HG02610 (cell line): ENCODE data around the gene FLNB.
A peak's percentile ranks its signal among the peaks of the same experiment; 100 is the strongest.

Source experiments
- ATAC-seq: cut with Tn5 transposase; IDR thresholded peaks from one replicate; pipeline ENCODE4 v1.9.1; 2021; ENCODE audit warnings: mild to moderate bottlenecking, moderate library complexity; ENCODE audit not compliant: unreplicated experiment

FLNB gene

DNA sequence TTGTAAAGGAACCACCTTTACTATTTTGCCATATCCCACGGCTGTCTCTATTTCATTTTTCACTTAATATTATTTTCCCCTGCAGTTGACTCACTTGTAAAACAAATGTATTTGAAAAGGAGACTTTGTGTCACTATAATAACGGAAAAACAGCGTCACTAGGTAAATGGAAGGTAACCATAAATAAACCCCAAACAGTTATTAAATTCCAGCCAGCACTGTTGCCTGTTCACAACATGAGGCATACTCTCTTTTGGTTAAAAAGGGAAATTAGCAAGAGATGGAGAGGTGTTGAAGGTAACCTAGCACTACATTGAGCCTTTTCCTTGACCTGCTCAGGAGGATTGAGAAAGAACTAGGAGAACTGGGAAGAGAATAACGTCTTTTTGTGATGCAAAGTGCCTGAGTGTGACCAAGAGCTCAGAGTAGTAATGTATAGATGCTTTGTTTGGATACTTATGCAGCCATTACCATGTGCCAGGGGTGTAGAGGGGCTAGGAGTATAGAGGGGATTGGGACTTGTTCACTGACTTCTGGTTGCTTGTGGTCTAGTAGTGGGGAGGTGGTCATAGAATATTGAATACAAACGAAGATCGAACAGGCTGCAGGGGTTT lies 19.6 kb downstream of the FLNB start:
- no peak for ATAC-seq

DNA sequence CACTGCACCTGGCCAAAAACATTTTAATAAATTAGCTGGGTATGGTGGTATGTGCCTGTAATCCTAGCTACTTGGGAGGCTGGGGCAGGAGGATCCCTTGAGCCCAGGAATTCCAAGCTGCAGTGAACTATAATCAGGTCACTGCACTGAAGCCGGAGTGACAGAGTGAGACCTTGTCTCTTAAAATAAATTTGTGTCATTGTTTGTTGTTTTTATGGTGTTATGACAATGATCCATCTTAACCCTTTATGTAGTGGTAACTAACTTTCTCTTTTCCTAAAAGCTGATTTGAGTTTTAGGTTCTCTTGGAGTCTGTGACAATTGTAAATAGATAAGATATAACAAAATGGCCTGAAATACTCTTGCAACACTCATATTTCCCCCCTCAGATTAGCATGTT lies 20.7 kb downstream of the FLNB start:
- ATAC-seq = no peak

DNA sequence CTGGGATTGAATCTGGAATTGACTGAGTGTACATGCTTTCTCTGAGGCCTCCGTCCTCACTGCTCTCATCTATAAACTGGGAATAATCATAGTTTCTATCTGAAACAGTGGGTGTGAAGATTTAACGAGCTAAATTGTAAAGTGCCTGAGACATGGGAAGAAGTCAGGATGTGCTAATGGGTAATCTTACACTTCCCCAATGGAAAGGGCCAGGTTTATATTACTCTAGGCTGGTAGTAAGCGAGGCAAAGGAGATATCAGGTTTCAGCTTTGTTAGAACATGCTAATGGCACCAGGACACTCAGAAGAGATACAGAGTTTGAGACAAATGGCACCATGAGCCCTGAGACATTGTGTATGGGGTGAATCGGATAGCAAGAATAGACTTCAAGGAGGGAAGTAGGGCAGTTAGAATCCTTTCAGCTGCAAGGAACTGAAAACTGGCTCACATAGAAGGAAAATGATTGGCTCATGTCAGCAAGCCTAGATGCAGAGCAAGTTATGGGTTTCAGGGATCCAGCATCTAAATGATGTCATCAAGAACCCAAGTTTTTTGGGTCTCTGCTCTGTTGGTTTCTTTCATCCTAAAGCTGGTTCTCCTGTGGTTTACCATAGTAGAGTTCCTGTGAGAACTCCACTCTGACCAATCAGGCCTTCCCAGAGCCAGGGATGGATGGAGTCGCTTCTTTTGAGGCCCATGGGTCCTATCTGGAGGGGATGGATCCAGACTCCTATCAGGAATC lies 21.8 kb downstream of the FLNB start:
- no peak for ATAC-seq

DNA sequence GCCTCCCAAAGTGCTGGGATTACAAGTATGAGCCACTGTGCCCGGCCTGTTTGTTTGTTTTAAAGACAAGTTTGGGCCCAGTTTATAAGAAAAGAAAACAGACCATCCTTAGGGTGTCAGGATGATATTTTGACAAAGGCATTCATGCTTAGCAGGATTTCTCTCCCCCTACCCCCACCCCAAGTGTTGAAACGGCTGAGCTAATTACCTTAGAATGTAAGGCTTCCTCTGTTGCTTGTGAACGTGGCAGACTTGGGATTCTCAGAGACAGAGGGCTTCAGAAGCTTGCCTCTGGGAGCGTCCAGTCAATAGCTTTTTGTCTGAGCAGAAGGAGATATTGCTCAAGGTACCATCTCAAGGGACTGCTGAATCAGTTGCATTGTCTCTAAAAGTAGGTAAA lies 24.0 kb downstream of the FLNB start:
- ATAC-seq = no peak

DNA sequence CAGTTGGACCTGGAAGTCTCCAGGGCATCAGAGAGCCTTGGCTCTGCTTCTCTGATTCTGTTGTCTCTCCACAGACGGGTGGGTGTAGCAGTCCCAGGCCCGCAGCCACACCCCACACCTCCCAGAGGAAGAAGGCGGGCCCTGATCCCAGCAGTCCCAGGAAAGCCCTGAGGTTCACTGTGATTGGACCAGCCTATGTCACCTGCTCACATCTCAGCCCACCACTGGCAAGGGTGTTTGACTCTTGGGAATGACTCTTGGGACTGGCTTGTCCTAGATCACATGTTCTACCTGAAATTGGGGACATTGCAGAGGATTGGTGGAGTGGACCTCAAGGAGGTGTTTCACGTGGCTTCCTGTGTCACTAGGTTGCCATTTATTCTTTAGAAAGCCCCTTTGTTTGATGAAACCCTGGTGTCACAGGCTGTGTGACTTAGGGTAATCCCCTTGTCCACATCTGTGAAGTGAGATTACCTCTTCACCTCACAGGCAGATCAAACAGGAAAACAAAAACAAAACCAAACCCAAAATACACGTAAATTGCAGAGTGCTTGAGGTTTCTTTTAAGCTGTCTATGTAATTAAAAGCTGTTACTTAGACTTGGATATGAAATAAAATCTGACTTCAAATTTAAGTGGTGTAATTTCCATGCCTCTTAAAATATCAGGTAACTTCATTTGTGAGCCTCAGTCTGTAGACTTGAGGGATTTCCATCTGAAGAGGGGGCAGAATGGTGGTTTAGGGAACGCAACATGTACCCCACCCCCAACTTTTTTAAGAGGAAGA lies 26.7 kb downstream of the FLNB start:
- ATAC-seq = peak; percentile 98

DNA sequence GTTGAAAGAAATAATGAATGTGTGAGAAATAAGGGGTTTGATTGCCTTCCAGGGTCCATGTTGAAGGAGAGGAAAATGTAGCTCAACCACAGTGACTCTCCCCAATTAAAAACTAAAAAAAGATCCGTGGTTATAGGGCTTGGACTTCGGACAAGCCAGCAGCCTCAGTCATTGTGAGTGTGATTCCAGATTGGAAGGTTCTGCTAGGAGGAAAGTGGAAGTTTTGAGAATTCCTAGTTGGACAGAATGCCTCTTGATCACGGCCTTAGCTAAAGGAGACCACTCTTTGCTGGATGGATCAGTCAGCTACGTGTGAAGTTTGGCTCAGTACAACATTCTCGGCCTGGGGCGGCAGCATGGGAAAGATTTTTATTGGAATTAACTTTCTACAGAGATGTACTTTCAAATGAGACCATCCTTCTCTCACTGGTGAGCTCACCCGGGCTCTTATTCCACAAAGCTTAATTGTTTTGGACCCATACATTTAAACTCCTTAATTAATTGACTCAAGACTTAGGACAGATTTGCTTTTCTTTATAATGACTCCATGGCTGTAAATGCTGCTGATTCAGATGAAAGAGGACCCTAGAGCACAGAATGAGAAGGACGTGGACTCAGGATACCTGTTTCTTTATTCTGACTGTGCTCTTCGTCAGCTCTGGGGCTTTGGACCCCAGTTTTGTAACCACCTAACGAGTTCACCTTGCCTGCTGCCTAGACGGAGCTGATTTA lies 27.5 kb downstream of the FLNB start:
- no peak for ATAC-seq

DNA sequence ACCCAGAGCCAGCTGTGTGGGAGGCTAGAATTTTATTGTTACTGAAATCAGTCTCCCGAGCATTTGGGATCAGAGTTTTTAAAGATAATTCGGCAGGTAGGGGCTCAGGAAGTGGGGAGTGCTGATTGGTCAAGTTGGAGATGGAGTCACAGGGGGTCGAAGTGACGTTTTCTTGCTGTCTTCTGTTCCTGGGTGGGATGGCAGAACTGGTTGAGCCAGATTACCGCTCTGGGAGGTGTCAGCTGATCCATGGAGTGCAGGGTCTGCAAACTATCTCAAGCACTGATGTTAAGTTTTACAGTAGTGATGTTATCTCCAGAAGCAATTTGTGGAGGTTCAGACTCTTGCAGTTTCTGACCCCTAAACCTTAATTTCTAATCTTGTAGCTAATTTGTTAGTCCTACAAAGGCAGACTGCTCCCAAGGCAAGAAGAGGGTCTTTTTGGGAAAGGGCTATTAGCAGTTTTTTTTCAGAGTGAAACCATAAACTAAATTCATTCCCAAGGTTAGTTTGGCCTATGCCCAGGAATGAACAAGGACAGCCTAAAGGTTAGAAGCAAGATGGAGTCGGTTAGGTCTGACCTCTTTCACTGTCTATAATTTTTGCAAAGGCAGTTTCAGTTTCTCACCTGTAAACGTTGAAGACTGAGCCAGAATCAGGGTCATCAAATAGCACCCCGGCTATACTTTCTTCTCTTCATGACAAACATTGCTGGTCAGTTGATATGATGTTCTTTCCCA lies 28.2 kb downstream of the FLNB start:
- ATAC-seq = no peak

DNA sequence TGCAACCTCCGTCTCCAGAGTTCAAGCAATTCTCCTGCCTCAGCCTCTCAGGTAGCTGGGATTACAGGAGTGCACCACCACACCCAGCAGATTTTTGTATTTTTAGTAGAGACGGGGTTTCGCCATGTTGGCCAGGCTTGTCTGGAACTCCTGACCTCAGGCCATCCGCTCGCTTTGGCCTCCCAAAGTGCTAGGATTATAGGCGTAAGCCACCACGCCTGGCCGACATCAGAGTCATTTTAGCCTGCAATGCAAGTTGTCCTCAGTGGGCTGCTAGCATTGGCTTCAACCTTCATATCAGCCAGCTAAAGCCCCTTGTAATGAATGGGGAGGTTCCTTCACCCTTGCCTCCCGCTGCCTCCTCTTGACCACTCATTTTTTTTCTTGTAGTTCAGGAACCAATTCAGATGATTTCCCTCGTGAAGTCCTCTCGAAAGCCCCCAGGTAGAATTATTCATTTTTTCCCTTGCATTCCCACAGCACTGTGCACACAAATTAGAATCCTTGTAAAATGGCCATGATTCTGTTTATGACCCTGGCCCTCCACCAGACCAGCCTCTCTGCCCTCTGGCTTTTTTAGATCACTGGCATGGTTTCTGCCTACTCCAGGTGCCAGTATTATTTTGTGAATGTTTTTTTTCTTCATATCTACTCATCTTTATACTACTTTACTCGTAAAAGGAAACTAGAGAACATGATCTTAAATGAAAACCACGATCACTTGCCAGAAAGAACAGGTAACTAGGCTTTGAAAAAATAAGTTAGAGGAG lies 29.1 kb downstream of the FLNB start:
- no peak for ATAC-seq

DNA sequence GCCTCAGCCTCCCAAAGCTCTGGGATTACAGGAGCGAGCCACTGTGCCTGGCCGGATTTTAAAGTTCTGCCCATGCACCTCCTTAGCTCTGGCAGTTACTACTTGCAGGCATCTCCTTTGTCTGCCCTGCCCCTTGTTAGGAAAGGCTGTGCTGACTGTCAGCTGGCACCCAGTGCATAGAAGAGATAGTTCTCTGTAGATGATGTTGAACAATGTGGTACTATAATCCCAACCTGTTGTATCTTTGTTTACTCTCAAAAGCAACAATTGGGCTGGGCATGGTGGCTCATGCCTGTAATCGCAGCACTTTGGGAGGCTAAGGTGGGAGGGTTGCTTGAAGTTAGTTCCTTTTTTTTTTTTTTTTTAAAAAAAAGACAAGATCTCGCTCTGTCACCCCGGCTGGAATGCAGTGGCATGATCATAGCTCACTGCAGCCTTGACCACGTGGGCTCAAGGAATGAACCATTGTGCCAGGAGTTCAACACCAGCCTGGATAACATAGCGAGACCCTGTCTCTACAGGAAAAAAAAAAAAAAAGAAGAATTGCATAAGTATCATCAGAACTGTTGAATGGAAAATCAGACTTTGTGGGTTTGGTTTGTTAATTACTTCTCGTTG lies 30.6 kb downstream of the FLNB start:
- ATAC-seq = no peak

DNA sequence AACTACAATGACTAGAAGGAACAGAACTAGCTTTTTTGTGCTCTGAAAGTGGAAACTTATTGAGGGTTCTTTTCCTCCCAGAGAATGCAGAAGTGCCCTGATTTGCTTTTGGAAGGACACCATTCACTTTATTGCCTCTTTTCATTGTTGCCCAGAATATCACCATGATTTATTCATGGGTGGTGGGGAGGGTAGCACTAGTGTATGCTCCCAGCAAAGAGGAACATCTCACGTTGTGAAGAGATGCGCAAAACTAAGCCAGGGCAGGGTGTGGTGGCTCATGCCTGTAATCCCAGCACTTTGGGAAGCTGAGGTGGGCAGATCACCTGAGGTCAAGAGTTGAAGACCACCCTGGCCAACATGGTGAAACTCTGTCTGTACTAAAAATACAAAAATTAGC lies 31.4 kb downstream of the FLNB start:
- ATAC-seq = no peak

DNA sequence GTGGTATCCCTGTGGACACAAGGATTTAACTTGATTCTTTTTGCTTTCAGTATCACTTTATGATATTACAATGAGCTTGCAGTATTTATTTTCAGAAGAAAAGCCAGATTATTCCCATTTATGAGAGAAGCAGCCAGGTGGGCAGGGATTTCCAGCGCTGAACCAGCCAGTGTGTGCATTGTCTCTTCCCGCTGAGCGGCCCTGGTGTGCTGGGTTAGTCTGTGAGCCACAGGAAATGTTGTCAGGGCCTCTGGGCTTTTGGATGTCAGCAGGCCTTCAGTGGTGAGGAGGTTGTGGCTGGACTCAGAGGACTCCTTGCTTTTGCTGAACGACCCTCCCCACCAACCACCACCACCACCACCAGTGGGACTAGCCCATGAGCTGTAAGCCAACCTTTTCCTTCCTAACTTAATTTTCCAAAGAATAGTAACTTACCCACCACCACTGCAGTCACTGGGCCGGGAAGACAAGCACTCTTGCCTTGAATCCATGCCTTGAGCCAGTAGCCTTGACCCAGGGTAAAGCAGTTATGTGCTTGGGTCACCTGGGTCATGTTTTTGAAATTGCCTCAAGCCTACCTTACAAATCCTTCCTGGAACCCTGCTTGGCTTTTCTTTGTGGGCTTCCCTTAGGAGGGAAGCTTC lies 33.1 kb downstream of the FLNB start:
- ATAC-seq = no peak

DNA sequence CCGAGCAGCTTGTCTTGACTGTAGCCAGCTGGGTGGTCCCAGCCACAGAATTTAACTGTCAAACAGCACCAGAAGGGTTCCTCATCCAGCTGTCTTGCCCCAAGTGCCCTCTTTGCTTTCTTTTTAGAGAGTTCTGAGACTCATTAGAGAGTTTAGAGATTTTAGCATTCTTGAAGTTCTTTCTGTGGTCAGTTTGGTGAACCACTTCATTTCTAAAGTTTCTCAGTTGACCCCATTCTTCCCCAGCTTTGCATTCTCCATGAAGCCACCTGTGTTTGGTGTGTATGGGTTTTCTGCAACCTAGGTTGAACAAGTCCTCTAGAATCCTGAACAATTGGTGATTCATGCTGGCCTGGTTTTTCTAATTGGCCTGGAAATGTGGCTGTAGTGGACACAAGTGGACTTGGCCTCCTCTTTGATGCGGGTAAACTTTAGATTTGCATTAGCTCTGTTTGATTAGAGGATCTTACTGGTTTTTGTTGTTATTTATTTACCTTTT lies 33.7 kb downstream of the FLNB start:
- ATAC-seq = peak; percentile 85

DNA sequence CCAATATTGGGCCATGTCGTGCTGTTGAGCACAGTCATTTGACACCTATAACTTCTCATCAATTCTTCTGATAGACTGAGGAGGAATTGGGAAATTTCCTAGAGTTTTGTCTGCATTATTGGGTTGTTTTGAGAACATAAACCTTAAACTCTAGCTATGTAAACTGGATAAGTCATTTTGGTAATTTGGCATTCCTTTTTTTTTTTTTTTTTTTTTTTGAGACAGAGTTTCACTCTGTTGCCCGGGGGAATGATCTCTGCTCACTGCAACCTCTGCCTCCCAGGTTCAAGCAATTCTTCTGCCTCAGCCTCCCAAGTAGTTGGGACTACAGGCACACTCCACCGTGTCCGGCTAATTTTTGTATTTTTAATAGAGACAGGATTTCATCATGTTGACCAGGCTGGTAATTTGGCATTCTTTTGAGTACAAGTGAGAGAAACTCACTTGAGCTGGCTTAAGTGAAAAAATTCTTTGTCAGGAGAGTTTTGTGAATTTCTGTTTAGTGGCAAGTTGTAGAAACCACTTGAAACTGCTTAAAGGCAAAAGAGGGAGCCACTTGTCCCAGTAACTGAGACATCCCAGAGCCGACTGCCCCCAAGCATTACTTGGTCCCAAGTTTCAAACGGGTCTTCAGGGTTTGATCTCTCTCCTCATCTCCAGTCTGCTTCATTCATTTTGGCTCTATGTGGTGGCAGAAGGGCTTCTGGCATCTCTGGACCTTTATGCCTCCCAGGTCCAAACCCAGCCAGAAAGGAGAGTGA lies 34.9 kb downstream of the FLNB start:
- ATAC-seq = no peak

DNA sequence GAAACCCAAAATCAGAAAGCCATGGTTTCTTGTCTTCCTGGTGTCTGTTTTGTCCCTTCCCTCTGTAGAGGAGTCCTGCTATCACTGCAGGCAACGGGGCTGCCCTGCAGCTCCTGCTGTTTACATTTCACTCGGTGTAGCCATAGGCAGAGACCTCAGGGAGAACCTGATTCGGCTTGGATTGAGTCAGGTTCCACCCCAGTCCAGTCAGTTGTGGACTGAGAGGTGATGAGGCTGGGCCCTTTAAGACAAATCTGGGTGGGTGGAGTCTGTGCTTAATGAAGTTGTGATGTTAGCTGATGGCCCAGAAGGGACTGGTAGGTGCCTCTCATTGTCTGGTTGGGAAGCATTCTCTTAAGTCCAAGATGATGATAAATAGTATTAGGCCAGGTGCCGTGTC lies 35.7 kb downstream of the FLNB start:
- ATAC-seq = no peak

DNA sequence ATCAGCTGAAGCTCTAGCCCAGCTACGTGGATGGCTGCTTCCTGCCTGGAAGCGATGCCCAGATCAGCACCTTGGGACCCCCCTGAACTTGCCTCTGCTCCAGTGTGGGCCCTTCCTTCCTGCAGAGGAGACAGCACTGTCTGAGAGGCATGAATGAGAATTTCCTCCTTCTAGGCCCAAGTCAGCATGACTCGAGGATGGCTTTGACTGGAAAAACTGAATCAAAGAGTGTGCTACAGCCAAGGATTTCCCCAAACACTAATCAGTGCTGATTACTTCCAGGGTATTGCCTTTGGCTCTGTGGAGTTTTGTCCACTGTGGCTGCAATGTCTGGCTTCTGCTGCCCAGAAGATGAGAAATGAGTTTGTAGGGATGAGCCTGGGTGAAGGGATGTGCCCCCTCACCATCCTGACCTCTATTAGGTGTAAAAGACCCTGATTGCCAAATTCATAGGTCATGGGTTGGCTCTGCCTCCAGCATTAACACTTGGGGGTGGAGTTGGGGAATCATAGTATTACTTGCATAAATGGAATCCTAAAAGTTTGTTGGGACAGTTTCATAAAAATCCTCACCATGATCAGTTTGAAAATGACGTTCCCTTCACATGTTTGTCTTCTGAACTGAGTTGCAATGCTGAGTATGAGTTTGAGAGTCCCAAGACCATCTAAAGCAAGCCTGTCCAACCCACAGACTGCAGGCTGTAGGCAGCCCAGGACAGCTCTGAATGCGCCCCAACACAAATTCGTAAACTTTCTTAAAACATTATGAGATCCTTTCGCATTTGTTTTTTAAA lies 36.7 kb downstream of the FLNB start:
- ATAC-seq = no peak

DNA sequence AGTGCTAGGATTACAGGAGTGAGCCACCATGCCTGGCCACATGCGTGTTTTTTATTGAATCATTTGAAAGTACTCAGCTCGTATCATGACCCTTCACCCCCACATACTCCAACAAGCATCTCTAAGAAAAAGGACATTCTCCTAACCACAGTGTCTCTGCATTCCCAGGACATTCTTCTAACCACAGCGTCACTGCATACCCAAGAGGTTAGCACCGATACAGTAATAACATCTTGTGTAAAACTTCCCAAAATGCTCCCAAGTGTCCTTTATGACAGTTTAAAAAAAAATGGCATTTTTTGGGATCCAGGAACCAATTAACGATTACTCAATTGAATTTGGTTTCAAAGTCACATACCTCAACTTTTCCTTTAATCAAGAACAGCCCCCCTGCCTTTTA lies 39.6 kb downstream of the FLNB start:
- no peak for ATAC-seq

DNA sequence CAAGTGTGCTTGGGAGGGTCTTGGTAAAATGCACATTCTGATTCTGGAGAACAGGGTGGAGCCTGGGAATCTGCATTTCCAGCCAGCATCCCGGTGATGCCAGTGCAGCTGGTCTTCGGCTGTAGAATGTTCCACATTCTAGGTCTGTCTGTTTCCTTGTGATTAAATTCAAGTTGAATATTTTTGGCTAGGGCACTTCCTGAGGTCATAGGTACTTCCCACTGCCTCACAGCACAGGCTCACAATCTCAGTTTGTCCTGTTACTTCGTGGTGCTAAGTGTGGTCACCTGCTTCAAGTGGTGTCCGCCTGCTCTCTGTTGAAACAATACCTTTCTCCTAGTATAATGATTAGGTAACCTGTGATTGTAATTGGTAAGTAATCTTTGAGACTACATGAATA lies 40.1 kb downstream of the FLNB start:
- no peak for ATAC-seq
